Measurements from ENCODE around the gene NREP. TPM values are rescaled to one million over a fixed set of nuclear protein-coding genes. Genes with fewer than 3 reads are reported as not detected.

NREP gene
- total RNA-seq, 1 experiment from 2014 or later, result 160 TPM

GRCh38 chr5:111742177-111742994 is 14.6 kb downstream of the NREP start:
- no peaks in the 10 kb centered on the region for H3K9me3 Mint-ChIP-seq
- H3K4me3 Mint-ChIP-seq, result no peak overlapping the region
- no peak for DNase-seq (ENCODE audit: low spot score)

More at GRCh38 chr5:111742177-111742994, 14.6 kb downstream of the NREP start:
- Mint-ChIP-seq H3K27me3 (ENCODE audit: low read depth) (no peaks in the 10 kb centered on the region), H3K4me1 (peaks cover 93% of the 10 kb centered on the region), H3K36me3 (no peaks in the 10 kb centered on the region), H3K27ac (peak overlapping the region; percentile 87)
- ChIA-PET POLR2A (no interaction called here), CTCF (interaction anchor here (0.9 to 1.5 kb wide), 2 partner anchors 13 to 192 kb away, joined by 3 to 5 read pairs; no protein-coding TSS in a partner anchor)
- no peak for ATAC-seq
- TF ChIP-seq ESRRA (CRISPR knock-in tag; IDR thresholded peaks at IDR 0.05; ENCODE audit: borderline replicate concordance) (no peak), ELF4 (CRISPR knock-in tag; IDR thresholded peaks at IDR 0.05; ENCODE audit: low read depth) (no peak), FOXK1 (CRISPR knock-in tag; IDR thresholded peaks at IDR 0.05) (no peak), PRDM15 (CRISPR knock-in tag; IDR thresholded peaks at IDR 0.05) (0 out of 2 replicates have a peak, but pooled peaks have one; percentile 44), CTCF (IDR thresholded peaks at IDR 0.05) (no peak), FOXP4 (CRISPR knock-in tag; IDR thresholded peaks at IDR 0.05) (no peak), GABPB1 (CRISPR knock-in tag; IDR thresholded peaks at IDR 0.05) (peak; percentile 84), ZNF396 (CRISPR knock-in tag; IDR thresholded peaks at IDR 0.05; ENCODE audit: borderline replicate concordance) (no peak)
- TF ChIP-seq, protein P1, sequence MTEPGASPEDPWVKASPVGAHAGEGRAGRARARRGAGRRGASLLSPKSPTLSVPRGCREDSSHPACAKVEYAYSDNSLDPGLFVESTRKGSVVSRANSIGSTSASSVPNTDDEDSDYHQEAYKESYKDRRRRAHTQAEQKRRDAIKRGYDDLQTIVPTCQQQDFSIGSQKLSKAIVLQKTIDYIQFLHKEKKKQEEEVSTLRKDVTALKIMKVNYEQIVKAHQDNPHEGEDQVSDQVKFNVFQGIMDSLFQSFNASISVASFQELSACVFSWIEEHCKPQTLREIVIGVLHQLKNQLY (CRISPR knock-in tag; IDR thresholded peaks at IDR 0.05), result no peak
- TF ChIP-seq, protein P2, sequence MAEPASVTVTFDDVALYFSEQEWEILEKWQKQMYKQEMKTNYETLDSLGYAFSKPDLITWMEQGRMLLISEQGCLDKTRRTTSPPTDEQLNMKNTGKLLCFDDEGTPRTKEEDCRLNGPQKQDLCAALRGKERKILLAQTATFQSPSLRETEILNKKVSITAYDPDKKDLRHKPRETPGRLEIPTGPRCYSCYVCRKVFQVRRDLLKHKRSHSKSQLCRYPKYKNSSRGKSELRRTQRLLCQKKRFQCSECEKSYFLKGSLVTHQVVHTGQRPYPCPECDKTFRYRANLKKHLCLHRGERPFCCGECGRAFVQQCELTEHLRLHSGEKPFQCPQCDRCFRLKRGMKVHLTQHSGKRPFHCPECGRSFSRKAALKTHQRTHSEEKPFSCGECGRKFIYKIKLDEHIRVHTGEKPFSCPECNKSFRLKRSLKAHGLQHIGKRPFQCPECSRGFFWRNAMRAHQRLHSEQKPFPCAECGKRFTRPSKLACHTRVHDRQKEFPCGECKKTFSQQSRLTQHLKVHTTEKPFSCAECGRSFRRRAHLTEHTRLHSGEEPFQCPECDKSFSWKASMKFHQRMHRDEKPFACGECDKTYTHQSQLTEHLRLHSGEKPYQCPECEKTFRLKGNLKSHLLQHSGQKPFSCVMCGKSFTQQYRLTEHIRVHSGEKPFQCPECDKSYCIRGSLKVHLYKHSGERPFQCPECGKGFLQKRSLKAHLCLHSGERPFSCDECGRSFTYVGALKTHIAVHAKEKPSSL (CRISPR knock-in tag; conservative IDR thresholded peaks at IDR 0.05), result no peak
- TF ChIP-seq, protein P3, sequence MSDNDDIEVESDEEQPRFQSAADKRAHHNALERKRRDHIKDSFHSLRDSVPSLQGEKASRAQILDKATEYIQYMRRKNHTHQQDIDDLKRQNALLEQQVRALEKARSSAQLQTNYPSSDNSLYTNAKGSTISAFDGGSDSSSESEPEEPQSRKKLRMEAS (CRISPR knock-in tag; IDR thresholded peaks at IDR 0.05), result no peak

All from WTC11 (cell line).